HepG2 (cell line): ENCODE results near the gene PTPN3.

ENCODE experiments used
- CTCF ChIP-seq: sonication (generic); formaldehyde crosslinking; IDR thresholded peaks from 2 replicates; pipeline ENCODE4 v1.5.0; 2020; ENCODE audit warnings: mild to moderate bottlenecking, missing genetic modification reagents, moderate library complexity
- MAFK ChIP-seq, 2 experiments: IDR thresholded peaks in 1 of 2; conservative IDR thresholded peaks in 1 of 2; 2 replicates each; pipeline ENCODE4 v1.6.1; 2011; ENCODE audit warnings: improper control_type of control experiment in 2 of 2, low read length in 2 of 2
- NFIC ChIP-seq: IDR thresholded peaks from 2 replicates; pipeline ENCODE4 v1.6.1; 2012; ENCODE audit warnings: mild to moderate bottlenecking, low read length, inconsistent platforms
- PBX3 ChIP-seq: sonication (generic); formaldehyde crosslinking; IDR thresholded peaks from 2 replicates; pipeline ENCODE4 v1.8.1; 2023; ENCODE audit warnings: missing genetic modification reagents, inconsistent platforms, borderline replicate concordance
- POLR2A ChIP-seq, 2 experiments: IDR thresholded peaks; 2 replicates each; pipeline ENCODE4 v1.6.1; 2011; ENCODE audit warnings: low read depth in 2 of 2, low read length in 2 of 2, mild to moderate bottlenecking in 1 of 2, moderate library complexity in 1 of 2; ENCODE audit not compliant: insufficient read depth in 1 of 2
- POLR2AphosphoS2 ChIP-seq: IDR thresholded peaks from 2 replicates; pipeline ENCODE4 v1.6.1; 2011; ENCODE audit warnings: low read depth, low read length, improper control_type of control experiment
- TCF7 ChIP-seq: sonication (generic); IDR thresholded peaks from 2 replicates; pipeline ENCODE4 v1.6.1; 2016; ENCODE audit warnings: antibody characterized with exemption, low read depth
- XRCC5 ChIP-seq: fragments of 200-400 bp; formaldehyde crosslinking; optimal IDR thresholded peaks from 2 replicates; pipeline ENCODE3; 2017; ENCODE audit warnings: mild to moderate bottlenecking, low read length
- ZNF431 ChIP-seq: sonication (generic); formaldehyde crosslinking; IDR thresholded peaks from 2 replicates; pipeline ENCODE4 v1.9.0; 2022; ENCODE audit warnings: missing genetic modification reagents, low read depth, mild to moderate bottlenecking, borderline replicate concordance
- TF ChIP-seq, protein P1 (sequence below): sonication (generic); formaldehyde crosslinking; IDR thresholded peaks from 2 replicates; pipeline ENCODE4 v1.5.0; 2020; ENCODE audit warnings: missing genetic modification reagents, mild to moderate bottlenecking, borderline replicate concordance

- TF ChIP-seq TCF7 (no peak), ZNF431 (CRISPR knock-in tag) (no peak), CTCF (CRISPR knock-in tag) (no peak), POLR2AphosphoS2 (no peak), XRCC5 (no peak), PBX3 (CRISPR knock-in tag) (no peak), POLR2A (IDR thresholded peaks at IDR 0.05; ENCODE audit: insufficient read depth in 1 of 2, low read depth in 2 of 2, low read length in 2 of 2) (no peak), NFIC (no peak), MAFK (conservative IDR thresholded peaks at IDR 0.05 in 1 of 2, IDR thresholded peaks at IDR 0.05 in 1 of 2; ENCODE audit: low read length in 2 of 2) (no peak)
- TF ChIP-seq, protein P1, sequence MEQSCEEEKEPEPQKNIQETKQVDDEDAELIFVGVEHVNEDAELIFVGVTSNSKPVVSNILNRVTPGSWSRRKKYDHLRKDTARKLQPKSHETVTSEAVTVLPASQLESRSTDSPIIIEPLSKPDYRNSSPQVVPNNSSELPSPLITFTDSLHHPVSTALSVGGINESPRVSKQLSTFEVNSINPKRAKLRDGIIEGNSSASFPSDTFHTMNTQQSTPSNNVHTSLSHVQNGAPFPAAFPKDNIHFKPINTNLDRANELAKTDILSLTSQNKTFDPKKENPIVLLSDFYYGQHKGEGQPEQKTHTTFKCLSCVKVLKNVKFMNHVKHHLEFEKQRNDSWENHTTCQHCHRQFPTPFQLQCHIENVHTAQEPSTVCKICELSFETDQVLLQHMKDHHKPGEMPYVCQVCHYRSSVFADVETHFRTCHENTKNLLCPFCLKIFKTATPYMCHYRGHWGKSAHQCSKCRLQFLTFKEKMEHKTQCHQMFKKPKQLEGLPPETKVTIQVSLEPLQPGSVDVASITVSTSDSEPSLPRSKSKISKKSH (CRISPR knock-in tag) = no peak
Measured at GRCh38 chr9:109417054-109417453, 81.1 kb downstream of the PTPN3 start.
